ENCODE data around the gene TMBIM6. TPM values are rescaled to one million over a fixed set of nuclear protein-coding genes. Genes with fewer than 3 reads are reported as not detected.

TMBIM6 gene
- 1,000 to 10,000 TPM in 2 of 3 donors, 100 to 1,000 TPM in 1; 982 to 1,961 (median 1,202) TPM for polyA plus RNA-seq

- peak within 1 kb of the TSS; percentile 97 to 100 (median 100) for H3K27ac Mint-ChIP-seq
- H3K4me3 Mint-ChIP-seq, result peak within 1 kb of the TSS; percentile 91 to 99 (median 96)
- H3K9me3 Mint-ChIP-seq, result peaks cover 0 to 2% (median 0%) of the 10 kb centered on the region in 6 donors
- no peaks in the 10 kb centered on the region for H3K36me3 Mint-ChIP-seq
- DNase-seq, result peak; percentile 99
- peaks cover 11 to 22% (median 11%) of the 10 kb centered on the region in 3 donors for H3K27me3 Mint-ChIP-seq (ENCODE audit: low read depth in 3 of 3)
- H3K4me1 Mint-ChIP-seq, result peaks cover 43 to 53% of the 10 kb centered on the region in 2 donors
Measured at GRCh38 chr12:49740930-49741881, at the start of gene TMBIM6. Gene TMBIM6, plus strand, starts transcription at chr12:49741557. Its CDS starts 10,937 bp downstream, at chr12:49752494.

DNA sequence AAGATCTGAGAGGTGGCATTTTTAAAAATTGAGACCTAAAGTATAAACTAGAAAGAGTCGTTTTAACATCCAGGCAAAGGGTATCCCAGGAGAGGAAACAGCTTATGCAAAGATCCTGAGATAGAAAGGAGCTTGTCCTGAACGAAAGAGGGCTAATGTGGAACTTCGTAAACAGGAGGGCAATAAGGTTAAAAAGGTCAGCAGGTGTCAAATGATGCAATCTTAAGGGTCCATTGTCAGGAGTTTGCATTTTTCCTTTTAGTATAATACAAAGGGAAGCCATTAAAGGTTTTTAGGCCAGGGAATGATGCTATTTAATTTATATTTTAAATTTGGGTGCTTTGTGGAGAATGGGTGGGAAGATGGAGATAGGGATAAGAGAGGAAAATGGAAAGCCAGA lies 48.5 kb upstream of the TMBIM6 start:
- H3K27ac Mint-ChIP-seq, result peak overlapping the region in 1 of 6 donors; percentile 38
- DNase-seq, result no peak
- peaks cover 0 to 3% (median 0%) of the 10 kb centered on the region in 3 donors for H3K36me3 Mint-ChIP-seq
- no peaks in the 10 kb centered on the region for H3K27me3 Mint-ChIP-seq (ENCODE audit: low read depth in 3 of 3)
- H3K4me3 Mint-ChIP-seq, result no peak overlapping the region
- peaks cover 44 to 71% of the 10 kb centered on the region in 2 donors for H3K4me1 Mint-ChIP-seq
- no peaks in the 10 kb centered on the region for H3K9me3 Mint-ChIP-seq

DNA sequence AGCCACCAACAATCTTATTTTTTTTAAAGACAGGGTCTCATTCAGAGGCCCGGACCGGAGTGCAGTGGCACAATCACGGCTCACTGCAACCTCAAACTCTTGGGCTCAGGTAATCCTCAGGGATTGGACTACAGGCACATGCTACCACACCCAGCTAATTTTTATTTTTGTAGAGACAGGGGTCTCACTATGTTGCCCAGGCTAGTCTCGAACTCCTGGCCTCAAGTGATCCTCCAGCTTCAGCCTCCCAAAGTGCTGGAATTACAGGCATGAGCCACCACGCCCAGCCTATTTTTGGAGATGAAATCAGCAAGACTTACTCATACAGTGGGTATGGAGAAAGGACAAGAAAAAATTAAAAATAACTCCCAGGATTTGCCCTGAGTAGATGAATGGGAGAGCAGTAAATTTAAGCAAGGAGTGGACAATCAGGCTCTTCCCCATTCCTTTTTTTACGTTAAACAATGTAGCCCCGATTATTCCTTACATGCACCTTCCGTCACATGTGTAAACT lies 47.4 kb upstream of the TMBIM6 start:
- H3K27ac Mint-ChIP-seq, result no peak overlapping the region
- peaks cover 0 to 3% (median 0%) of the 10 kb centered on the region in 3 donors for H3K36me3 Mint-ChIP-seq
- H3K4me3 Mint-ChIP-seq, result no peak overlapping the region
- DNase-seq, result no peak
- no peaks in the 10 kb centered on the region for H3K9me3 Mint-ChIP-seq
- H3K4me1 Mint-ChIP-seq, result peaks cover 49 to 73% of the 10 kb centered on the region in 2 donors
- H3K27me3 Mint-ChIP-seq (ENCODE audit: low read depth in 3 of 3), result peaks cover 0 to 2% (median 0%) of the 10 kb centered on the region in 3 donors

- Mint-ChIP-seq H3K27ac (peak overlapping the region in 5 of 6 donors; percentile 17 to 78 (median 71)), H3K36me3 (peaks cover 0 to 3% (median 0%) of the 10 kb centered on the region in 3 donors), H3K4me3 (no peak overlapping the region), H3K27me3 (ENCODE audit: low read depth in 3 of 3) (peaks cover 3 to 5% (median 3%) of the 10 kb centered on the region in 3 donors), H3K9me3 (no peaks in the 10 kb centered on the region), H3K4me1 (peaks cover 46 to 67% of the 10 kb centered on the region in 2 donors)
- no peak for DNase-seq
Measured at GRCh38 chr12:49696723-49697122, 44.6 kb upstream of the TMBIM6 start.

- DNase-seq, result no peak
- Mint-ChIP-seq H3K9me3 (no peaks in the 10 kb centered on the region), H3K36me3 (peaks cover 0 to 3% (median 0%) of the 10 kb centered on the region in 3 donors), H3K27ac (peak overlapping the region in 5 of 6 donors; percentile 95 to 99 (median 97)), H3K4me3 (peak overlapping the region; percentile 79 to 97 (median 90)), H3K27me3 (ENCODE audit: low read depth in 3 of 3) (peaks cover 3 to 5% (median 3%) of the 10 kb centered on the region in 3 donors), H3K4me1 (peaks cover 51 to 69% of the 10 kb centered on the region in 2 donors)
Measured at GRCh38 chr12:49697808-49698207, 43.5 kb upstream of the TMBIM6 start.

- H3K27ac Mint-ChIP-seq, result peak overlapping the region; percentile 95 to 99 (median 97)
- peaks cover 3 to 5% (median 3%) of the 10 kb centered on the region in 3 donors for H3K27me3 Mint-ChIP-seq (ENCODE audit: low read depth in 3 of 3)
- DNase-seq, result peak; percentile 72 to 78 (median 74)
- H3K9me3 Mint-ChIP-seq, result no peaks in the 10 kb centered on the region
- no peaks in the 10 kb centered on the region for H3K36me3 Mint-ChIP-seq
- H3K4me3 Mint-ChIP-seq, result peak overlapping the region; percentile 79 to 97 (median 90)
- H3K4me1 Mint-ChIP-seq, result peaks cover 62 to 74% of the 10 kb centered on the region in 2 donors
Measured at GRCh38 chr12:49698619-49699545, 42.5 kb upstream of the TMBIM6 start.

DNA sequence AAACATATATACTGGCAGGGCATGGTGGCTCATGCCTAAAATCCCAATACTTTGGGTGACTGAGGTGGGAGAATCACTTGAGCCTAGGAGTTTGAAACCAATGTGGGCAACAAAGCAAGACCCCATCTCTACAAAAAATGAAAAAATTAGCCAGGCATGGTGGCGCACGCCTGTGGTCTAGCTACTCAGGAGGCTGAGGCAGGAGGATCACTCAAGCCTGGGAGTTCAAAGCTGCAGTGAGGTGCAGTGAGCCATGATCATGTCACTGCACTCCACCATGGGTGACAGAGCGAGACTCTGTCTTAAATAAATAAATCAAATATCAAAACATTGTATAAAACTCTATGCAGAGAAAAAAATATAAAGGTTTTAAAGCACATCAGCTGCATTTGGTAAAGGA lies 39.3 kb upstream of the TMBIM6 start:
- Mint-ChIP-seq H3K27me3 (ENCODE audit: low read depth in 3 of 3) (peaks cover 3 to 10% (median 7%) of the 10 kb centered on the region in 3 donors), H3K27ac (peak overlapping the region; percentile 17 to 62 (median 29)), H3K4me3 (no peak overlapping the region), H3K36me3 (no peaks in the 10 kb centered on the region), H3K4me1 (peaks cover 76 to 85% of the 10 kb centered on the region in 2 donors), H3K9me3 (no peaks in the 10 kb centered on the region)
- no peak for DNase-seq

DNA sequence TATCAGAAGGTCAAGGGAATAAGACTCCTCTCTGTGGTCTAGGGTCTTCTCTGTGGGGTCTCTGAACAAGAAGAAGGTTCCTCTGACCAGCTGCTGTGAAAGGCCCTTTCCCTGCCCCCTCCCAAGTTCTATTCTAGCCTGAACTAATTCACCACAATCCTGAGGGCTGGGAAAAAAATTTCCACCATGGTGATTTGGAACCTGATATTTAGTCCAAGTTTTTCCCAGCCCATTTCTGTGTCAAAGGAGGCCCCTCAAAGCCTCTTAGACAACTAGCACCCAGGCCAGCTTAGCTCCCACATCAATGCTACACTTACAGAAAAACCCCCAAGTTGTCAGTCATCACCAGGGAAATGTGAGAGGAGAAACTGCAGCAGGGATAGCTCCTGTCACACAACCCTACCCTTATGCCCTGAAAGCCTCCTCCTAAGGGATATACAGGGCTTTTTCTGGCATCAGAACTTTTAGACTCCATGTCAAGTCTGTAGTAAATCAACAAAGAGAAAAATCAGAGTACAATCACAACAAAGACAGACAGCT lies 38.6 kb upstream of the TMBIM6 start:
- peak overlapping the region in 1 of 5 donors; percentile 24 for H3K4me3 Mint-ChIP-seq

DNA sequence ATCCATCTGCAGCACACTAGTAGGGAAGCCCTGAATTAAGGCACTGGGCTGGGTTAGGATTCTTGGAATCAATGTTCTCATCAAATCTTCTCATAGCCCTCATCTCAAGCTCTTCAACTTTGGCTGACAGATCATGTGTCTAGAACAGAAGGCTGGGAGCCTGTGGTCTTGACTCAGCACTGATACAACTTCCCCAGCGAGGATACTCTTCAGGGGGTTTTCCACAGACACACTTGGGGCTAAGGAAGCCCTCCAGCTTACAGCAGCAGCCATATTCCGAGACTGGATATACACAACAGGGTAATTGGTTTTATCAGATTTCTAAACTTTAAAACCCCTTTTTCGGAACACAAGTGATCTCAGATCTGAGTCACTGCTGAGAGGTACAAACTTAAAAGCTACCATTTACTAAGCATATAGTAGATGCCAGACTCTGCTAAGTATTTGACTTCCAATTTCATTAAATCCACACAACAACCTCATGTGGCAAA lies 37.7 kb upstream of the TMBIM6 start:
- H3K36me3 Mint-ChIP-seq, result no peaks in the 10 kb centered on the region
- peak overlapping the region; percentile 13 to 81 (median 72) for H3K27ac Mint-ChIP-seq
- peak in 2 of 3 donors; percentile 11 to 32 for DNase-seq
- H3K4me3 Mint-ChIP-seq, result peak overlapping the region in 4 of 5 donors; percentile 45 to 59 (median 53)
- no peaks in the 10 kb centered on the region for H3K9me3 Mint-ChIP-seq
- H3K4me1 Mint-ChIP-seq, result peaks cover 70 to 74% of the 10 kb centered on the region in 2 donors
- peaks cover 3 to 13% (median 12%) of the 10 kb centered on the region in 3 donors for H3K27me3 Mint-ChIP-seq (ENCODE audit: low read depth in 3 of 3)

More for the DNA sequence above, 38.6 kb upstream of the TMBIM6 start:
- peaks cover 3 to 12% (median 10%) of the 10 kb centered on the region in 3 donors for H3K27me3 Mint-ChIP-seq (ENCODE audit: low read depth in 3 of 3)
- H3K4me1 Mint-ChIP-seq, result peaks cover 75 to 82% of the 10 kb centered on the region in 2 donors
- no peak for DNase-seq
- H3K27ac Mint-ChIP-seq, result peak overlapping the region in 5 of 6 donors; percentile 3 to 81 (median 68)
- no peaks in the 10 kb centered on the region for H3K9me3 Mint-ChIP-seq
- H3K36me3 Mint-ChIP-seq, result no peaks in the 10 kb centered on the region

GRCh38 chr12:49705479-49706134 lies 35.8 kb upstream of the TMBIM6 start:
- H3K4me3 Mint-ChIP-seq, result peak overlapping the region; percentile 85 to 97 (median 90)
- peaks cover 52 to 60% of the 10 kb centered on the region in 2 donors for H3K4me1 Mint-ChIP-seq
- peak overlapping the region; percentile 68 to 95 (median 88) for H3K27ac Mint-ChIP-seq
- peak; percentile 20 to 28 (median 24) for DNase-seq
- peaks cover 0 to 14% (median 13%) of the 10 kb centered on the region in 3 donors for H3K27me3 Mint-ChIP-seq (ENCODE audit: low read depth in 3 of 3)
- H3K36me3 Mint-ChIP-seq, result no peaks in the 10 kb centered on the region
- H3K9me3 Mint-ChIP-seq, result no peaks in the 10 kb centered on the region

- Mint-ChIP-seq H3K36me3 (no peaks in the 10 kb centered on the region), H3K4me1 (peaks cover 49 to 54% of the 10 kb centered on the region in 2 donors), H3K9me3 (no peaks in the 10 kb centered on the region), H3K27ac (peak overlapping the region; percentile 68 to 95 (median 88)), H3K27me3 (ENCODE audit: low read depth in 3 of 3) (peaks cover 0 to 16% (median 16%) of the 10 kb centered on the region in 3 donors), H3K4me3 (peak overlapping the region; percentile 85 to 97 (median 90))
- peak in 1 of 3 donors; percentile 12 for DNase-seq
Measured at GRCh38 chr12:49706351-49707127, 34.8 kb upstream of the TMBIM6 start.

All from immature natural killer cell (primary cell).